GM12872 (cell line): ENCODE results near the gene VPS33B.

ENCODE experiments used
- CTCF ChIP-seq: IDR thresholded peaks from 3 replicates; pipeline ENCODE4 v1.5.1; 2011; ENCODE audit warnings: low read depth, mild to moderate bottlenecking, low read length, moderate library complexity; ENCODE audit not compliant: insufficient read depth

The VPS33B gene

GRCh38 chr15:91023720-91024119 is 1.3 kb upstream of the VPS33B start:
- no peak for TF ChIP-seq CTCF

- TF ChIP-seq CTCF, result no peak
Observed at GRCh38 chr15:91022832-91023129, 387 bp upstream of the VPS33B start.

GRCh38 chr15:91021516-91022074 is 799 bp downstream of the VPS33B start:
- no peak for TF ChIP-seq CTCF

- no peak for TF ChIP-seq CTCF
Observed at GRCh38 chr15:91018158-91018557, 4.2 kb downstream of the VPS33B start.

- TF ChIP-seq CTCF, result no peak
Observed at GRCh38 chr15:91017716-91018115, 4.7 kb downstream of the VPS33B start.

- TF ChIP-seq CTCF, result no peak
Observed at GRCh38 chr15:91007266-91007665, 15.1 kb downstream of the VPS33B start.

GRCh38 chr15:91001209-91001608 is 21.2 kb downstream of the VPS33B start:
- no peak for TF ChIP-seq CTCF

- no peak for TF ChIP-seq CTCF
Observed at GRCh38 chr15:90998737-90999136, 23.7 kb downstream of the VPS33B start.
